ENCODE results near the gene NOG.

Gene NOG
- total RNA-seq, result 0.97 to 2.2 reads per million in 2 donors

DNA sequence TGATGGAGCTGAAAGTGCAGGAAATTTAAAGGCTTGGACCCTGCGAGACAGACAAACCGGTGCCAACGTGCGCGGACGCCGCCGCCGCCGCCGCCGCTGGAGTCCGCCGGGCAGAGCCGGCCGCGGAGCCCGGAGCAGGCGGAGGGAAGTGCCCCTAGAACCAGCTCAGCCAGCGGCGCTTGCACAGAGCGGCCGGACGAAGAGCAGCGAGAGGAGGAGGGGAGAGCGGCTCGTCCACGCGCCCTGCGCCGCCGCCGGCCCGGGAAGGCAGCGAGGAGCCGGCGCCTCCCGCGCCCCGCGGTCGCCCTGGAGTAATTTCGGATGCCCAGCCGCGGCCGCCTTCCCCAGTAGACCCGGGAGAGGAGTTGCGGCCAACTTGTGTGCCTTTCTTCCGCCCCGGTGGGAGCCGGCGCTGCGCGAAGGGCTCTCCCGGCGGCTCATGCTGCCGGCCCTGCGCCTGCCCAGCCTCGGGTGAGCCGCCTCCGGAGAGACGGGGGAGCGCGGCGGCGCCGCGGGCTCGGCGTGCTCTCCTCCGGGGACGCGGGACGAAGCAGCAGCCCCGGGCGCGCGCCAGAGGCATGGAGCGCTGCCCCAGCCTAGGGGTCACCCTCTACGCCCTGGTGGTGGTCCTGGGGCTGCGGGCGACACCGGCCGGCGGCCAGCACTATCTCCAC is at the start of gene NOG:
Gene NOG, plus strand, starts transcription at position 54 of the 674 bp plus-strand sequence. Its CDS starts 525 bp downstream, at position 579.
- no peak for DNase-seq

GRCh38 chr17:56545106-56545505 is 48.4 kb upstream of the NOG start:
- DNase-seq, result no peak

- no peak for DNase-seq
Observed at GRCh38 chr17:56545930-56546329, 47.6 kb upstream of the NOG start.

- no peak for DNase-seq
Observed at GRCh38 chr17:56548661-56549060, 44.8 kb upstream of the NOG start.

DNA sequence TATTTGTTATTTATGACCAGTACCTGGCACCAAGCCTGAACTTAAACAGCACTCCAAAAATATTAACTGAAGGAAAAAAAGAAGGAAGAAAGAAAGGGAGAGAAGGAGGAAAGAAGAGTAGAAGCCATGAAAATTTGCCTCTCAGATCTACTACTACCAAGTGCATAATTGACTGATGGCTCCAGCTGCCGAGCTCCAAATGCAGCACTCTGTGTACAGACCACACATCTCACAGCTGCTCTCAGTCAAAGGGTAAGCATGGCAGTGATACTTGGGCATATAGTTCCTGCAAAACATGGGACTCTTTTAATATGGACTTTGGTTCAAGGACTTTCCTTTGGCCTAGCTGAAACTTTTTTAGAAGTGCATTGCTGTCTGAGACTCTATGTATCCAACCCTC is 44.0 kb upstream of the NOG start:
- DNase-seq, result no peak

DNA sequence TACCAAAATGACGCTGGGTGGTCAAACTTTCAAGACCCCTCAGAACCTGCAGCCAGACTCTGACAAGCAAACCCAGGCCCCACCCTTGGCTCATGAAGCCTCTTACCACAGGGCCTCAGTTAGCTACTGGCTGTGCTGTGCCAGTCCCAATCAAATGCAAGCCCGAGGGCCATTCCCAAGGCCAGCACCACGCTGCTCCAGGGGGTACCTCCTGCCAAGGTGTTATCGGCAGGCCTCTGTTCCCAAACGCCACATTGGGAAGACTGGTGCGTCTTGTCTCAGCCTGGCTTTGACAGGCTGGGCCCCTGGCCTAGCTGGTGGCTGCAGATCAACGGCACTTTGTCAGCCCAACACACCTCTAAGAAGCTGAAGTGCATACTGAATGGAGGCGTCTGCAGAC is 35.8 kb upstream of the NOG start:
- DNase-seq, result no peak

DNA sequence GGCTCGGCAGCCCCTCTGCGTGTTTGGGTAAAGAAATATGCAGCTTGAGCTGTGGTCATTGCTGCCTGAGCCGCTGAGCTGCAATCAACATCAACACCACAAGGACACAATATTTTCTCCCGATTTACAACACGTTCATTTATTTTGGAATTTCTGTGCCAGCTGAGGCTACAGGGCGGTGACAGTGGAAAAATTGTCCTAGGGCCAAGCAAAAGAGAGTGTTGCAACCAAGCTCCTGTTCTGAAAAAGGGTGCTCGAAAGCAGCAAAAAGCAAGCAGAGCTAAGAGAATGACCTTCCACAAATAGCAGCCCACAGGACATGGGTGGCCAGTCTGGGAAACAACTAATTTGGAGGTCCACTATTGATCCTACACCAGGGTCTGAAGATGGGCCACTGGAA is 35.4 kb upstream of the NOG start:
- no peak for DNase-seq

DNA sequence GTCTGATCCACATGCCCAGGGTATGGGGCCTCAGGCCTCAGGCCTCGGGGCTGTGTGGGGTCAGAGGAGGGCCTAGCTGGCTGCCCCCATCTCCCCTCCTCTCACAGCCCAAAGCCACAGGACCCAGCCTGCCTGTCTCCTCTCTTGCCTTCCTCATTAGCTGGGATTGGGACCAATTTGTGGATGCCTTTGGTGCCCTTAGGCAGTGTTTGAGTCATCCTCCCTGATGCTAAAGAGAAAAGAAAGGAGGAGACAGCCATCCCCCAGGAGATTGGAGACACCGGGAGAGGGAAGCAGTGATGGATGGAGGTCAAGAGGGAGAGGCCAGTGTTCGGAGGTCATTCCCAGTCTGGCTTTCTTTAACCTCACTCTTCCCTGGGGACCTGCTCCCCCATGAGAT is 23.3 kb upstream of the NOG start:
- no peak for DNase-seq

- DNase-seq, result no peak
Observed at GRCh38 chr17:56571456-56571855, 22.0 kb upstream of the NOG start.

- DNase-seq, result no peak
Observed at GRCh38 chr17:56577190-56577842, 16.2 kb upstream of the NOG start.

DNA sequence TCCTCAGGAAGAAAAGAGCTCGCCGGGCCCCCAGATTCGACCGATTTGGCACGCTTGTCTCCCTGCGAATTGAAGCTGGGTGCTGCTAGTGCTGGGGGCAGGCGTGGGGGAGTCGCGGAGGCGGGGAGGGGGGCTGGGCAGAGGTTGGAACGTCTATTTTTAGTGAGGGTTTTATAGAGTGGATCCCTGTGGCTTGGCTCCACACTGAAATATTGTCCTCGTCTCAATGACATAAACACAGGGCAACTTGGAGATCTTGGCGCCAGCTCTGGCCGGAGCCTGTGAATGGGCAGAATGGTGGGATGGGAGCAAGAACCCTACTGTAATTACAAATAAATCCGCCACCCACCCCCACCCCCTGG is 15.7 kb upstream of the NOG start:
- no peak for DNase-seq

- no peak for DNase-seq
Observed at GRCh38 chr17:56581635-56582627, 11.6 kb upstream of the NOG start.

DNA sequence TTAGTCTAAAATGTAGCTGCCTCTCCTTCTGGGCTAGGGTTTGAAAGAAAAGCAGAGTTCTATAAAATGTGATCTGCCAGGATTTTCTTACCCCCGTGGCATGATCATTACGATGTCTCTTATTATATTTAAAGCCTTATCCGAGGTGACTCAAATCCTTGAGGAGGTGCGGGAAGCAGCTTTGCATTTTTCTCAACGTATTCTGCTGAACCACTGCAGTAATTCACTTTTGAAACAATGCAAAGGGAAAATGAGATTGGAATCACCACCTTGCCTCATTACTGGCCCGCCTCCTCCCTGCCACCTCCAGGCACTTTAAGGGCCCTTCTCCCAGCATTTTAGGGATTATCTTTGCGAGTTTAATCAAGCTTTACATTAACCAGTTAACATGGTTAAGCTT is 9.7 kb upstream of the NOG start:
- DNase-seq, result no peak

GRCh38 chr17:56587298-56587697 is 6.2 kb upstream of the NOG start:
- no peak for DNase-seq

DNA sequence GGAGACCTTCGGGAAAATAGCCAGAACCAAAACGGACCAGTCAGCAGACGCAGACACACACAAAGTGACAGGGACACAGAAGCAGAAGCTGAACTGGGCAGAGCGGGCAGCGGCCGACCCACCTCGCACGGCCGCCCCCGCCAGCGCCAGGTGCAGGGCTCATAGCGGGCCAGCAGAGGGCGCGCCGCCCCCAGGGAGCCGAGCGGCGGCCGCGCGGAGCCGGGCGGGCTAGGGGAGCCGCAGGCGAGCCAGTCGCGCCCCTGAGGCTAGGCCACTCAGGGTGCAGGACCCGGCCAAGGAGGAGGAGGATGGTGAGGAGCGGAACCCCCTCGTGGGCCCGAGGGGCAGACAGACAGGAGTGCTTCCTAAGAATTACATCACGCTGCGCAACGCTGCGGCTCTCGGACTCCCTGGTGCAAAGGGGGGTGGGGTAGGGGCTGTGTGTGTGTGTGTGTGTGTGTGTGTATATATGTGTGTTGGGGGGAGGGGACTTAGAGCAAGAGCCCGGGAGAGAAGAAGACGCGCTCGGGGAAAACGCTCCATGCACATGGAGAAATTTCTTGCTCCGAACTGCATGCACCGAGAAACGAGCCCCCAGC is 913 bp upstream of the NOG start:
- peak; percentile 48 for DNase-seq

DNA sequence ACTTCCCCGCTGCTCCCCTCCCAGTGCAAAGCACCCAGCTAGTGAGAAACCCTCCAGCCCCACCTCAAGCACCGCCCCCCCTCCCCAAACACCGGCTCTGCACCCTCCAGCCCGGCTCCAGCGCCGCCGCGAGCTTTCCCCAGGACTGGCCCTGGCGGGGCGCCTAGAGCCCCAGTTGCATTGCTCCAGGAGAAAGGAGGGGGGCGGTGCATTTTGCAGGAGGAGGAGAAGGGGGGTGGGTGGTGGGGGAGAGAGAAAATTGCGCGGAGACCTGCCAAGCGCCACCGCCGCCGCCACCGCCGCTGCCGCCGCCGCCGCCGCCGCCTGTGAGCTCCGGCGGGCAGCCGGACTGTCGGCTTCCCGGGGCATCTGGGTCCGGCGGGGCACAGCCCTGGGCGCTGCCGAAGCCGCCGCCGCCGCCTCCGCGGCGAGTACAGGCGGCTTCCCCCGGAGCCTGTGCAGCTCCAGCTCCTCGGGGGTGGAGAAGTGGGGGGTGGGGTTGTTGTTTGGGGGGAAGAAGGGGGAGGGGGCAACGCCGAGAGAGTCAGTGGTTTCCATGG is 333 bp upstream of the NOG start:
- DNase-seq, result no peak

DNA sequence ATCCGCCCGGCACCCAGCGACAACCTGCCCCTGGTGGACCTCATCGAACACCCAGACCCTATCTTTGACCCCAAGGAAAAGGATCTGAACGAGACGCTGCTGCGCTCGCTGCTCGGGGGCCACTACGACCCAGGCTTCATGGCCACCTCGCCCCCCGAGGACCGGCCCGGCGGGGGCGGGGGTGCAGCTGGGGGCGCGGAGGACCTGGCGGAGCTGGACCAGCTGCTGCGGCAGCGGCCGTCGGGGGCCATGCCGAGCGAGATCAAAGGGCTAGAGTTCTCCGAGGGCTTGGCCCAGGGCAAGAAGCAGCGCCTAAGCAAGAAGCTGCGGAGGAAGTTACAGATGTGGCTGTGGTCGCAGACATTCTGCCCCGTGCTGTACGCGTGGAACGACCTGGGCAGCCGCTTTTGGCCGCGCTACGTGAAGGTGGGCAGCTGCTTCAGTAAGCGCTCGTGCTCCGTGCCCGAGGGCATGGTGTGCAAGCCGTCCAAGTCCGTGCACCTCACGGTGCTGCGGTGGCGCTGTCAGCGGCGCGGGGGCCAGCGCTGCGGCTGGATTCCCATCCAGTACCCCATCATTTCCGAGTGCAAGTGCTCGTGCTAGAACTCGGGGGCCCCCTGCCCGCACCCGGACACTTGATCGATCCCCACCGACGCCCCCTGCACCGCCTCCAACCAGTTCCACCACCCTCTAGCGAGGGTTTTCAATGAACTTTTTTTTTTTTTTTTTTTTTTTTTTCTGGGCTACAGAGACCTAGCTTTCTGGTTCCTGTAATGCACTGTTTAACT is 1.0 kb downstream of the NOG start:
- no peak for DNase-seq

DNA sequence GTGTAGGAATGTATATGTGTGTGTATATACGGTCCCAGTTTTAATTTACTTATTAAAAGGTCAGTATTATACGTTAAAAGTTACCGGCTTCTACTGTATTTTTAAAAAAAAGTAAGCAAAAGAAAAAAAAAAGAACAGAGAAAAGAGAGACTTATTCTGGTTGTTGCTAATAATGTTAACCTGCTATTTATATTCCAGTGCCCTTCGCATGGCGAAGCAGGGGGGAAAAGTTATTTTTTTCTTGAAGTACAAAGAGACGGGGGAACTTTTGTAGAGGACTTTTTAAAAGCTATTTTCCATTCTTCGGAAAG is 1.6 kb downstream of the NOG start:
- no peak for DNase-seq

DNA sequence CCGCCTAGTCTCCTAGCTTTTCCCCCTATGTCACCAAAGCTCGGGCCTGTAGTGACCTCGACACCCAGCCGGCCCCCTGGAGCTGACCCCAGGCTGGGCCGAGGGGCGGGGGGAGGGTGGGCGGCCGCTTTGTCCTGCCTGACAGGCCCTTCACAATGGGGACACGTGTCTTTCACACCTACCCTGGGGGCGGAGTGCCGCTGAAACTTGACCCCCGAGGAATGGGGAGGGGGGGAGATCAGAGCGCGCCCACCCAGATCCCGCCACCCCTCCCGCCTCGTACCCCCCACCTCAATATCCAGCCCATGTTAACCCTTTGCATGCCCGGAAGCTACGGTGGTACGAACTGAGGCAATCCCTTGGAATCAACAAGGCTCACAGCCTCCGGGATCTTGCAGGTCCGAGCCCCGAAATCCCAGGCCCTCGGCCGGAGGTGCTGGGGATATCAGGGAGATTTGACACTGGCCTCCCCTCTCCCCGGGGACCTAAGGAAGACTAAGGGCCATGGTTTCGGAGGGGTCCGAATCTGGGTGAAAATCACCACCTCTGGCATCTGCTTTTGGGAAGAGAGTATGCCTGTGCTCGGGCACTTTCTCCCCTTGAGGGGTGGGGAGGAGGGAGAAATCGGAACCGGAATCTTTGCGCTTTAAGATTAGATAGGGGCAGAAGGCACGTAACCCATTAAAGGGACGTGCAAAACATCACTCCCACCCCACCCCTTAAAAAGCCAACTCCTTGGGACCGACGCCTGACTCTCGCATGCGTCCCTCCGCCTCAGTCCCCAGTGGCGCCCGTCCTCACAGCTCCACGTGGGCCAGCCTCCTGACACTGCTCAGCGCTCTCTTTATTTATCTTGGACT is 2.6 kb downstream of the NOG start:
- no peak for DNase-seq

DNA sequence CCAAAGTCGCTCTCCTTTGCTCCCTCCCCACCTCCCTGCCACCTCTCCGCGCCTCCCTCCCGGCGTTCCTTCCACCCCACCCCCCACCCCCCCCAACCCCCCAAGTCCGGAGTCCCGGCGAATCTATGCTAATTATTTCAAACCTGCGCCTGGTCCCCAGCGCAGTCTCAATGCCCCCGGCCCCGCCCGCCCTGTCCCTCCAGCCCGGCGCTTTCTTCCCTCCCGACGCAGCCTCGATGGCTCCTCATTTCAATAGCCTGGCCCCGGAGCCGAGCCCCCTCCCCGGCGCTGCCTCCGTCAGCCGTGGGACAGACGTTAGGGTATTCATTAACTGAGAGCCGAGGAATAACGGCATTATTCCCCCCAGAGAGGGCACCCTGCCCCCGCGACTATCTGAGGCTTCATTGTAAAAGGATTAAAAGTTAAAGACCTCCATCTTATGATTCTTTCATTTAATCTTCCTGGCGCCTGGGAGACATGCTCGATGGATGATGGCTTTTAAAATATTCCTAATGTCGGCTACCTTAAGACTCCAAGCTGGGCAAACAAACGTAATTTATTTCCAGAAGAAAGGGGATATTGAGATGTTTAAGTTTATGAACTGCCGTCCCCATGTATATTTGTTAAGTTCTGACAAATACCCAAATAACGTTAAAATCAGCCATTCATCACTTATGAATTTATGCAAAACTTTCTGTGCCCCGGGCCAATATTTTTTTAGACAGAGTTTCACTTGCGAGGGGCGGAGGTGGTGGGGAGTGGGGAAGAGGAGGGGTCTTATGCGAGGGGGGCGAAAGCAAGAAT is 3.4 kb downstream of the NOG start:
- no peak for DNase-seq
